Fibroblast of skin of scalp (primary cell): Measurements from ENCODE around the gene ZNF518A.
"Not testable (repeated sequence)": the region's sequence is repeated elsewhere in the genome, so short reads cannot be mapped to it uniquely, and the experiment has no call there.

ENCODE experiments used
- DNase-seq: peaks from one replicate; pipeline ENCODE4 v3.0.0-alpha.2; 2013

ZNF518A gene

DNA sequence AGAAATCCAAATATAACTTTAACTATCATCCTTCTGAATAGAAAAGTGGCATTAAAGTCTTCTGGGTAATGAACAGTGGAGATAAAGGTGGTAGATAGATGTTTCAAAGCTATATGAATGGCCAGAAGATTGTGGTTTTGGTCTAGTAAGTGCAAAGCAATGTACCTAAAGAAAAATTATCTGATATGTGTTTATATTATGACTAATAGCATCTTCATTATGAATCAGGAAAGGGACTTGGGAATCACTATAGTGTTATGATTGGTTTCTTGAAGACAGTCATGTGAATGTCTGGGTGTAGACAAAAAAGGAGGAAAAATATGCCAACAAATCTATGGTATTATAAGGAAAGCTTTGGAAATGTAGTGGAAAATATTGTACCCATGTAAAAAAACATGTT is 3.0 kb downstream of the ZNF518A start:
- DNase-seq: peak; percentile 39

DNA sequence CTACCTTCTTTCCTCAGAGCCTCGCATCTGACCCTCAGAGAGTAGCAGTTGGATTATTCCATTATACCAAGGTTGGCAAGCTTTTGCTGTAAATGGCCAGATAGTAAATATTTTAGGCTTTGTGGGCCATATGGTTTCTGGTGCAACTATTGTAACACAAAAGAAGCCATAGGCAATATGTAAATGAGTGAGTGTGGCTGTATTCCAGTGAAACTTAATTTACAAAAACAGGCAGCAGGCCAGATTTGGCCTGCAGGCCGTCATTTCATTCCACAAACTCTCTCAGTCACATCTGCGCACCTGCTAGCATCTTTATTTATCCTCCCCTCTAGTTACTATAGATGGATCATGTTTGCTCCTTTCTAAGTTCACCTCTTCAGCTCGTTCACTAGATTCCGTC is 6.7 kb downstream of the ZNF518A start:
- no peak for DNase-seq

DNA sequence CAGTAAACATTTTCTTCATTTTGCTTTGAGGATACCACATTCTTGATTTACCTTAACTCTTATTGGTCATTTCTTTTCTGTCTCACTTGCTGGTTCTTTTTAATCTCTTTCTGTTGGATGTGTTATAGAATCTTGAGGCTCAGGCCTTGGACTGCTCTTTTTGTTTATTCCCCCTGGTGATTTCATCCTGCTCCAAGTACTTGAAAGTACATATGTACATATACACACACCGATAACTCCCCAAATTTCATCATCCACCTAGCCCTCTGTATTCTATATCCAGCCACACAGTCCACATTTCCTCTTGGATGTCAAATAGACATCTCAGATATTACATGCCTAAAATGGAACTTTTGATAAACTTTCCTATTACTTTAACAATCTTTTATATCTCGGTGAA is 7.5 kb downstream of the ZNF518A start:
- no peak for DNase-seq

DNA sequence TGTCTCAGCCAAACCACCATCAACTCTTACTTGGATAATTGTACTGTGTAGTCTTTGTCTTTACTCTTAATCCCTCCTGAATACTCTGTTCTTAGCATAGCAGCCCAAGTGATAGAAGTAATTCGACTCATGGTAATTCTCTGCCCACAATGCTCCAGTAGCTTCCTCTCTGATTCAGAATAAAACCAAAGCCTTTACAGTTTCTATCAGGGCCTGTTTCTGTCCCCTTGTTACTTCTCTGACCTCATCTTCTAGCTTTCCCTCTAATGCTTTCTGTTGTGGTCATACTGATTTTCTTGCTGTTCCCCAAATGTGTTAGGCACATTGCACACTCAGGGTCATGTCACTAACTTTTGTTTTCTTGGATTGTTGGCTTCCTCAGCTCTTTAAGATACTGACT is 8.0 kb downstream of the ZNF518A start:
- no peak for DNase-seq

DNA sequence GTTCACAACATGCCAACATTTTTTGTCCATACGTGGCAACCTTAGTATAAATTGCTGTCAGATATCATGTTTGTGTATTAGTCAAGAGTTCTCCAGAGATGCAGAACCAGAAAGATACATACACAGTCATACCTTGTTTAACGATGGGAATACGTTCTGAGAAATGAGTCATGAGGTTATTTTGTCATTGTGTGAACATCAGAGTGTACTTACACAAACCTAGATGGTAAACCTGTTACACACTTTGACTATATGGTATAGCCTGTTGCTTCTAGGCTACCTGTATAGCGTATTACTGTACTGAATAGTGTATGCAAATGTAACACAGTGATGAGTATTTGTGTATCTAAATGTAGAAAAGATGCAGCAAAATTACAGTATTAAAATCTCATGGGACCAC is 22.3 kb downstream of the ZNF518A start:
- no peak for DNase-seq

DNA sequence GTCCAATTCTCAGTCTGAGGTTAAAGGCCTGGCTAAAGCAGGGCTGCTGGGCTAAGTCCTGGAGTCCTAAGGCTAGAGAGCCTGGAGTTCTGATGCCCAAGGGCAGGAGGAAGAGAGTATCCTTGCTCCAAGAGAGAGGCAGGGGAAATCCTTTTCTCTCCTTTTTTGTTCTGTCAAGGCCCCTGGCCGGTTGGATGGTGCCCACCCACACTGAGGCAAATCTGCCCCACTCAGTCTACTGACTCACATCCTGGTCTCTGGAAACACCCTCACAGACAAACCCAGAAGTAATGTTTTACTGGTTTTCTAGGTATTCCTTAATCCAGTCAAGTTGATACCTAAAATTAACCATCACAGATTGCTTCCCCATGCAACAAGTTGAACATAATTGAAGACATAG is 23.0 kb downstream of the ZNF518A start:
- DNase-seq: no peak

DNA sequence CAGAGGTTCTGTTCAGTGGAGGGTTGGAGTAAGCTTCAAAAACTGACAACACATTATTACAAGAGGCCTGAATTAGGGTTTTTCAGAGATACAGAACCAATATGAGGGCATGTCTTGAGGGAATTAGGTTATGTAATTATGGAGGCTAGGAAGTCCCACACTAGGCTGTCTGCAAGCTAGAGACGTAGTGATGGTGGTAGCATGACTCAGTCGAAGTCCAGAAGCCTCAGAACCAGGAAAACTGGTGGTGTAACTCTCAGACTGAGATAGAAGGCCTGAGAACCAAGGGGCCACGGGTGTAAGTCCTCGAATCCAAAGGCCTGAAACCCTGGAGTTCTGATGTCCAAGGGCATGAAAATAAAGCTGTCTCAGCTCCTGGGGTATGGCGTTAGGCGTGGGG is 35.6 kb downstream of the ZNF518A start:
- DNase-seq: no peak

DNA sequence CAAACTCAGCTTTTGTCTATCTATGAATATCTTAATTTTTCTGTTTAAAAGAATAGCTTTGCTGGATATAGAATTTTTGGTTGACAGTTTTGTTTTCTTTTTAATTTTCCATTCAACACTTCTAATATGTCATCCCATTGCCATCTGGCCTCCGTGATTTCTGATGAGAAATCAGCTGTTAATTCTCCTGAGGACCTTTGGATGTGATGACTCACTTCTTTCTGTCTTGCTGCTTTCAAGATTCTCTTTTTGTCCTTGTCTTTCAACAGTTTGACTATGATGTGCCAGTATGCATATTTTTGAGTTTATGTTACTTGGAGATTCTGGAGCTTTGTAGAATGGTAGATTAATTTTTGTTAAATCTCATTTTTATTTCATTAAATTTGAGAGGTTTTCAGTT is 38.4 kb downstream of the ZNF518A start:
- peak; percentile 6 for DNase-seq

DNA sequence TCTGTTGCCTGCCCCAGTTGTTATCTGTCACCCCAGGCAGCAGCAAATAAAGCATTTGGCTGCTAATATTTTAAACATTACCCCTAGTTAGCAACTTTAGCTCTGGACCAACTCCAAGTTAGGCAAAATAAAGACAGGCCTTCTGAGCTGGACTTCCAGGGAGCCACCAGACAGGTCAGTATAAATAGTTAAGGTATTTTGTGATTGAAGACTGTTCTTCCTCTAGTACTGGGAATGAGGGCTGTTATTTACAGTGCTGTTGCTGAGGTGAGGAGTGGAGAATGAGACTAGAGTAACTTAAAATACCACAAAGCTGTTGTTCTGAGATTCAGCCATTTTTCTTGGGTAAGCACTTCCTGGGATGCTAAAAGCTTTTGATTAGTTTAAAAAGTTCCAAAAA is 40.1 kb downstream of the ZNF518A start:
- no peak for DNase-seq

DNA sequence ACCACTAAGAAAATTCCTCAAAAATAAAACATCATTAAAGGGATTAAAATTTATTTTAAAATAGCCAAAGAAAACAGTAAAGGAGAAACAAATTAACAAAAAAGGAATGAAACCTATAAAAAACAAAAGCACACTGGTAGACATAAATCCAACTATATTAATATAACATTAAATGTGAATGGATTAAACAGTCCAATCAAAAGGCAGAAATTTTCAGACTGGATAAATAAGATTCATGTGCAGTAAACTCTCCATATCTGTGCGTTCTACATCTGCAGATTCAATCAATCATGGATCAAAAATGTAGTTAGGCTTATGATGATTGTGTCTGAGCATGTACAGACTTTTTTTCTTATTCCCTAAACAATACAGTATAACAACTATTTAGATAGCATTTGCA is 42.6 kb downstream of the ZNF518A start:
- DNase-seq: no peak

DNA sequence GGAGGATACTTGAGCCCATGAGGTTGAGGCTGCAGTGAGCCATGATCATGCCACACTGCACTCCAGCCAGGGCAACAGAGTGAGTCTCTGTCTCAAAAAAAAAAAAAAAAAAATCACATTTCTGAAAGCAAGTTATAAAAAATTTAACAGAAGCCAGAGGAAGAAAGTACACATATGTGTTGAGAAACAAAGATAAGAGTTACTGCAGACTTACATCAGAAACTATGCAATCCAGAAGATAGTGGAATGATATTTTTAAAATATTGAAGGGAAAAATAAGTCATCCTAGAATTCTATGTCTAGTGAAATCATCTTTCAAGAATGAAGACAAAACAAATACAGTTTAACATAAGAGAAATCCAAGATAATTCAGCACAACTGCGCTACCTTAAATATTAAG is 46.9 kb downstream of the ZNF518A start:
- no peak for DNase-seq

DNA sequence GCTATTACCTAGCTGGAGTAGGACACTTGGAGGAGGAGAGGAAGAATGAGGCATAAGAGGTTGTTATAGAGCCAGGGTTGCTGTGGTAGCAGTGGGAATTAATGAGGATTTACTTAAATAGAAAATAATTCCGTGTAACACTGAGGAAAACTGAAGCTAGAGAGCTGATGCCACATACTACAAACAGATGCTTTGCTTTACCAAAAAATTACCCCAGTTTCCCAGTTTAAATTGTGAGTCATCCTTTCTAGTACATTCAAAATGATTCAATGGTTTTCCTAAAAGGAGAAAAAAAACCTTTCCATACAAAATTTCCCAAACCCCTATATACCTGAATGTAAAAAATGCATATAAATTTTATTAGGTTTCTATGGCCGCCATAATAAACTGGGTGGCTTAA is 58.3 kb downstream of the ZNF518A start:
- DNase-seq: peak; percentile 19

DNA sequence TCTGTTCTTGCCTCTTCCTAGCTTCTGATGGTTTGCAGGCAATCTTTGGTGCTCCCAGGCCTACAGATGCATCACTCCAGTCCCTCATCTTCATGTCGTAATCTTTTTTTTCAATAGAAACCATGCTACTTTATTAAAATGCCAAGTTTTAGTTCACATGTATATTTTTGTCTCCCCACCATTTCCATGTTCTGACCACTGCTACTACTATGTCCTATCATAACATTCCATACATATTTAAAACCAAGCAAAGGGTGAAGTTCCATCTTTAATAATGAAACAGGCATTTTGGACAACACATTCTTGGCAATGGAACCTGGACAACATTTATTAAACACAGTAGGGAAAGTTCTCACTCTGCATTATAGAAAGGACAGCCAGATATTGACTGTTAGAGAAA is 58.8 kb downstream of the ZNF518A start:
- peak; percentile 74 for DNase-seq

DNA sequence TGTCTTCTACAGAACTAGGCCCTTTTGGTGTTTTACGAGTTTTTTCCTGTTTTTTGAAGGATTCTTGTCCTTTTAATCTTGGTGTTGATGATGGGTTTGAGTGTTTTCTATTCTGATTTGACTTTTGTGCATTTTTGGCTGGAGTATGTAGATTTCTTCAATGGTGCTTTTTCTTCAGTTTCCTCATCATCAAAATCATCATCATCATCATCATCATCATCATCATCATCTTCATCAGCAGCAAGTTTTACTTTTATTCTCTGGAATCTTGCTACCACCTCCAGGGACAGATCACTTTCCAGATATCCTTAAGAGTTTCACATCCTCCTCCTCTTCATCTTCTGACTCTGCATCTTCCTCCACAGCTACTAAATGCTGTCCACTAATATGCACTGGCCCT is 59.4 kb downstream of the ZNF518A start:
- not testable (repeated sequence) for DNase-seq

DNA sequence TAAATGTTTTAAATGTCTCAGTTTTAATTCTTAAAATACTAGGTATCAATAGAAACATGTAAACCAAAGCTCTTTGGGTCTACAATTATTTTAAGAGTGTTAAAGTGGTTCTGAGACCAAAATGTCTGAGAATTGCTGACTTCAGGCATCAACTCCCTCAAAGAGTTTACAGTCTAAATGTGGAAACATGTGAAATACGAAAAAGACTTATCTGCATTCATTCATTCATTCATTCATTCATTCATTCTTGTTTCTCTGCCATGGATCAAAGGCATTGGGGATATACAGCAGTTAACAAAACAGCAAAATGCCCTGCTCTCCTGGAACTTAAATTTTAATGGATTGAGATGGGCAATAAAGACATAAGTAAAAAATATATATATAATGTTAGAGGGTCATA is 71.4 kb downstream of the ZNF518A start:
- no peak for DNase-seq

DNA sequence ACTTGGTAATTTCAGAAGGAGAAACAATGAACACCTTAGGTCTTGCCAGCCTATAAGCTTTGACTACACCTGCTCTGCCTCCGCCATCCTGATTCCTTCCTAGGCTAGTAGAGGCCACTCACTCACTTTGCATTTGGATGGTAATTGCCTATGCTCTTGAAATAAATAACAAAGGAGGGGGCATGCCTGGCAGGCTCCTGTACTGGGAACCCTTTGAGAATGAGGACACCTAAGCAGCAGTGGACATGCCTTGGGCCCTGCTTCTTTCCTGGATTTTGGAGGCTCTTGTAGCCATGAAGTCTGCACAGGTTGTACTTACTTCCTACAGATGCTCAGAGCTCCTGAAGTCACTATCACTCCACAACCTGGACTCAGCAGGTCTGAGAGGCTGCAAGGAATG is 75.5 kb downstream of the ZNF518A start:
- no peak for DNase-seq

DNA sequence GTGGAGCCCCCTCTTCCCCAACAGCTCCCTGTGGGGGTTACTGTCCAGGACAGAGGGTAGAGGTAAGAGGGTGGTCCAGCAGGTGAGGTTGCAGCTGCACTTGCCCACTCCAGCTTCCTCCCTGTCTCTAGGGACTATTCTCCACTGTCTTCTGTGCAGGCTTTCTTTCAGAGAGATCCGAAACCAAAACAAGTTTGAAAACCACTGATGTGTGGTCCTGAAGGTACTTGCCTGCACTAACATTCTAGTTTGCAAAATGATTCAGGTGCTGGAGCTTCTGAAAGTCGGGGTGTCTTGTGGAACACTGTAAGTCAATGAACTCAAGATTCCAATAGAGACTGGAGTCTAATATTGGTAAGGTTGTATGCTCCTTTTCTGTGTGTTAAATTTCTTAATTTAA is 78.2 kb downstream of the ZNF518A start:
- no peak for DNase-seq

DNA sequence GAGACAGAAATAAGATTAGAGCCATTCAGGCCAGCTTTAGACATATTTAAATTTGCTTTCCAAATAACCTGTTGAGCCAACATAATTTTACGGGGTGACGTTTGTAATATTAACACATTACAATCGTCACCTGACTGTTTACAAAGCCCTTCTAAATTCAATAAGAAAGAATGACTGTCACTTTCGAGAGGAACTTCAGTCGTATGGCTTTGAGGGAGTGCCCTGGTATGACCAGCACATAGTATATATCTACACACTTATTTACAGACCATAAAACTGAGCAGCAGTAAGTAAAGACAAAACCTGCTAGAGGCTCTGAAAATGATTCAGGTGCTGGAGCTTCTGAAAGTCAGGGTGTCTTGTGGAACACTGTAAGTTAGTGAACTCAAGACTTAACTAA is 78.8 kb downstream of the ZNF518A start:
- no peak for DNase-seq

DNA sequence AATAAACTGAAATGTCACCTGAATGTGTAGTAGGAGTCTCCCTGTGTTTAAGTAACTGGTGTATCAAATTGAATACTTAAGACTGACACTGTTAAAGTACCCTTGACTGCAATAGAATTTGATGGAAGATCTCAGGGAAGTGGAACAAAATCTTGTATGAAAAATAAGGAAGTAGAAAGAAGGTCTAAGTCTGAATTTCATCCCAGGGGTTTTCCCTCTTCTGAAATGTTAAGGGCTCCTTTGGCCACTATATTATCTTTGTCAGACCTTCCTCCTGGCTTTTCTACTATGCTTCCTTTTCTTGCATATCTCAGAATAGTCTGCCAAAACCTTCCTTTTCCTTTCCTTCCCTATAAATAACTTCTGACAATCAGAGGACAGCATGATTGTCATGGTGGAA is 81.7 kb downstream of the ZNF518A start:
- no peak for DNase-seq

DNA sequence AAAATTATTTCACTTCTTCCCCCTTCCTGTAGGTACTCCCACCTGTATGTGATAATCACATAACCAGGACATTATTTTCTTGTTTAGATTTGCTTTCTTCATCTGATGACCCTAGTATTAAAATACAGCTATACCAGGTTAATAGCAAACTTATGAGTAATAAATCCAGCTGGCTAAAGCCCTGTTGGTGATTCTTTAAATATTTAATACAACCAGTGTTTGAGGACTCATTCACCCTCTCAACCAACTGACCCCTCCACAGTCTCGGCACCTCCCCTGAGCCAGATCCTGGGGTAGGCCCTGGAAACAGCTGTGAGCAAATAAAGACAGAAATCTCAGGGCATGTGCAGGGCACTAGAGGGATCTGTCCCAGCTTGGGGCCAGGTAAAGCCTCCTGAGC is 82.8 kb downstream of the ZNF518A start:
- DNase-seq: no peak
